B cell (primary cell): ENCODE measurements around the gene USP53. TPM values are rescaled to one million over a fixed set of nuclear protein-coding genes. Genes with fewer than 3 reads are reported as not detected.
"Not testable (repeated sequence)": the region's sequence is repeated elsewhere in the genome, so short reads cannot be mapped to it uniquely, and the experiment has no call there.

Experiments used
- ATAC-seq: fragments of 200-7000 bp; cut with Tn5 transposase; one replicate; pipeline ENCODE4 v1.10.0; 2021; ENCODE audit warnings: low read depth, mild to moderate bottlenecking, moderate number of reproducible peaks, moderate library complexity
- CTCF ChIA-PET: fragments of 350-600 bp; sonication (Branson Sonifier 250); formaldehyde crosslinking; loops from one replicate; lab custom pipeline; 2021; ENCODE audit warnings: antibody characterized with exemption, inconsistent platforms; lab: Charles Lee
- POLR2A ChIA-PET: fragments of 350-600 bp; sonication (Branson Sonifier 250); formaldehyde crosslinking; loops from one replicate; lab custom pipeline; 2021; ENCODE audit warnings: antibody characterized with exemption; lab: Charles Lee
- DNase-seq: peaks from one replicate; pipeline ENCODE4 v3.0.0; 2013
- H2AFZ ChIP-seq: 2 replicates; pipeline ENCODE4 v1.6.1; 2012; ENCODE audit warnings: mild to moderate bottlenecking, low read depth, low read length; ENCODE audit not compliant: insufficient read depth, poor library complexity, severe bottlenecking
- H3K27ac ChIP-seq, 2 donors: 1 replicate in 1 of 2; 2 replicates in 1 of 2; pipeline ENCODE4 v1.5.1; 2012 to 2013; ENCODE audit warnings: low read length in 2 of 2, mild to moderate bottlenecking in 2 of 2, moderate library complexity in 1 of 2
- H3K27me3 ChIP-seq, 4 experiments: fragments of 200-600 bp in 1 of 4; sonication (generic) in 1 of 4; replicated peaks in 1 of 4; 1 replicate in 2 of 4; 2 replicates in 2 of 4; pipeline versions ENCODE4 v1.6.1 to v1.7.0; 2013 to 2016; ENCODE audit warnings: low read length in 3 of 4, mild to moderate bottlenecking in 2 of 4, mixed read lengths in 1 of 4, moderate library complexity in 1 of 4; ENCODE audit not compliant: insufficient read depth in 4 of 4, control insufficient read depth in 3 of 4; ENCODE audit errors: control extremely low read depth in 1 of 4
- H3K36me3 ChIP-seq, 2 experiments: replicated peaks in 1 of 2; 1 replicate in 1 of 2; 2 replicates in 1 of 2; pipeline versions ENCODE4 v1.6.1 to v1.7.1; 2013; ENCODE audit warnings: low read length in 1 of 2; ENCODE audit not compliant: insufficient read depth in 2 of 2, control insufficient read depth in 1 of 2; ENCODE audit errors: control extremely low read depth in 1 of 2, extremely low read depth in 1 of 2
- H3K4me1 ChIP-seq, 2 donors: fragments of 200-600 bp in 1 of 2; sonication (generic) in 1 of 2; 1 replicate in 1 of 2; 2 replicates in 1 of 2; pipeline versions ENCODE4 v1.5.1 to v1.6.1; 2013 to 2017; ENCODE audit warnings: low read length in 2 of 2; ENCODE audit not compliant: control insufficient read depth in 2 of 2, insufficient read depth in 2 of 2
- H3K4me2 ChIP-seq: replicated peaks from 2 replicates; pipeline ENCODE3; 2012; ENCODE audit warnings: mild to moderate bottlenecking, low read depth, low read length; ENCODE audit not compliant: poor library complexity, severe bottlenecking
- H3K4me3 ChIP-seq, 5 experiments: fragments of 200-600 bp in 1 of 5; sonication (generic) in 1 of 5; 1 replicate in 3 of 5; 2 replicates in 2 of 5; pipeline versions ENCODE4 v1.5.1 to v1.7.0; 2011 to 2016; ENCODE audit warnings: low read length in 4 of 5, mild to moderate bottlenecking in 4 of 5, low read depth in 2 of 5, control low read depth in 1 of 5, moderate library complexity in 1 of 5; ENCODE audit not compliant: insufficient read depth in 1 of 5; ENCODE audit errors: control extremely low read depth in 1 of 5, extremely low read depth in 1 of 5
- H3K79me2 ChIP-seq: fragments of 200-600 bp; sonication (generic); one replicate; pipeline ENCODE4 v1.6.0; 2016; ENCODE audit warnings: low read length; ENCODE audit not compliant: control insufficient read depth, insufficient read depth
- H3K9ac ChIP-seq: fragments of 200-600 bp; sonication (generic); 2 replicates; pipeline ENCODE4 v1.6.1; 2017; ENCODE audit warnings: mild to moderate bottlenecking, low read length, moderate library complexity
- H3K9me3 ChIP-seq, 3 donors: one replicate each; pipeline versions ENCODE4 v1.6.1 to v1.7.1; 2013; ENCODE audit warnings: low read length in 2 of 3; ENCODE audit not compliant: control insufficient read depth in 2 of 3, insufficient read depth in 1 of 3; ENCODE audit errors: control extremely low read depth in 1 of 3
- H4K20me1 ChIP-seq: 2 replicates; pipeline ENCODE4 v1.6.0; 2012; ENCODE audit warnings: mild to moderate bottlenecking, low read length; ENCODE audit not compliant: insufficient read depth, control insufficient read depth, poor library complexity, severe bottlenecking
- H3K27ac Mint-ChIP-seq: one replicate; pipeline ENCODE4 v1.8.0; 2021; ENCODE audit warnings: mixed read lengths
- H3K27me3 Mint-ChIP-seq: one replicate; pipeline ENCODE4 v1.8.0; 2021; ENCODE audit warnings: mixed read lengths
- H3K4me1 Mint-ChIP-seq: one replicate; pipeline ENCODE4 v1.8.0; 2021; ENCODE audit warnings: mixed read lengths
- H3K4me3 Mint-ChIP-seq: one replicate; pipeline ENCODE4 v1.8.0; 2021; ENCODE audit warnings: mixed read lengths
- H3K9me3 Mint-ChIP-seq: one replicate; pipeline ENCODE4 v1.8.0; 2022; ENCODE audit warnings: mixed read lengths; ENCODE audit not compliant: insufficient read depth
- EZH2 ChIP-seq: IDR thresholded peaks from 2 replicates; pipeline ENCODE4 v1.6.1; 2012; ENCODE audit warnings: borderline replicate concordance, low read depth, mild to moderate bottlenecking, moderate library complexity, low read length; ENCODE audit not compliant: insufficient read depth, poor library complexity, severe bottlenecking
- WGBS: methylation state at CpG from one replicate; pipeline ENCODE4 v1.1.5; 2013; ENCODE audit warnings: missing lambda C conversion rate; ENCODE audit not compliant: insufficient coverage; 5-methylcytosine and 5-hydroxymethylcytosine counted together
- intact Hi-C: fragments of 100-400 bp; cut with micrococcal nuclease; formaldehyde crosslinking; loops from one replicate; pipeline ENCODE4 v1.10.0; 2022
- polyA plus RNA-seq: library from polyadenylated mRNA; depleted of rRNA; stranded (reverse); fragments of >200 nt; gene quantifications from 2 replicates; pipeline ENCODE4 v1.2.3, GENCODE V29; 2012
- total RNA-seq, 2 donors: library from RNA; stranded (reverse); fragments of 120-200 nt in 1 of 2; gene quantifications; 1 replicate in 1 of 2; 2 replicates in 1 of 2; pipeline versions ENCODE4 v1.2.3 to v1.2.4, GENCODE V29; 2013 to 2022
- TF ChIP-seq, protein P1 (sequence below): fragments of 200-600 bp; IDR thresholded peaks from one replicate; pipeline ENCODE4 v1.8.0; 2022; ENCODE audit warnings: antibody characterized with exemption, mild to moderate bottlenecking

The USP53 gene
- total and polyA plus RNA-seq, 2 donors (not counting 1 experiment from before 2014, with no cell fraction given): 12.9 to 45.0 TPM

DNA sequence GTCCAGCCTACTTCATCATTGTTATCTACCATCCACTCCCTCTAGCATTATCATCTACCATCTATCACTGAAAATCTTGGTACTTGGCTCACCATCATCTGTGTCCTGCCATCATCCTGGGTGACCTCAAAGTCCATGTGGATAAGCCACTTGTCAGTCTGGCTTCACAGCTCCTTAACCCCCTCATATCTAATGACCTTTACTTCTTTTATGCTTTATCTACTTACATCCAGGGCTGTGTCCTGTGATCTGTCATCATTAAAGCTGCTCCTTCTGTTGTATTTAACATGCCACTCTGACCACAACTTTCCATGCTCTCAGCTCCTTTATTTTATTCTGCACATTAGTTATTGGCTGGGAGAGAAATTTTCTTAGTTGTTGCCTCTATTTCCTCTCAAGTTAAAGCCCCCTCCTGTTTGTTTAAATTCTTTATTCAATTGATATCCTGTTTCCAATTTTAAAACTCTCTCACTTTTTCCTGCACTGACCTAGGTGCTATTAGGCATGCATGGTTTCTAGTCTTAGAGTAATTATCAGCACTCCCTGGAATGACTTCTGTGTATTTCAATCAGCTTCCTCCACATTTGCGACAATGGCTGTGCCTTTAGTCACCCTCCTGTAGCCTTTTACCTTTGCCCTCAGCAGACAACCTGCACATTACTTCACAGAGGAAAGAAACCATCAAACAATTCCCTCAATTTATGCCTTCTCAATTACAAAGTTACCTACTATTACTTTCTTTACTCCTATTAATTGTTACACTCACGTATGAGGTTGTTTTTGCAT, 117.5 kb downstream of the USP53 start:
- Mint-ChIP-seq H3K27ac (no peak overlapping the region), H3K4me3 (no peak overlapping the region), H3K4me1 (no peaks in the 10 kb centered on the region), H3K27me3 (peaks cover 33% of the 10 kb centered on the region), H3K9me3 (no peaks in the 10 kb centered on the region)
- Histone ChIP-seq H3K36me3 (no peaks in the 10 kb centered on the region), H3K4me2 (no peak overlapping the region), H3K9ac (no peak overlapping the region), H3K27me3 (no peaks in the 10 kb centered on the region), H4K20me1 (no peaks in the 10 kb centered on the region), H3K4me1 (no peaks in the 10 kb centered on the region), H2AFZ (no peak overlapping the region), H3K9me3 (no peaks in the 10 kb centered on the region), H3K79me2 (no peaks in the 10 kb centered on the region), H3K4me3 (no peak overlapping the region), H3K27ac (no peak overlapping the region)
- WGBS: 40% methylated on average over 1 of the region's 2 CpGs
- ATAC-seq (no peak), DNase-seq (no peak)
- POLR2A ChIA-PET: no interaction called here
- TF ChIP-seq, protein P1, sequence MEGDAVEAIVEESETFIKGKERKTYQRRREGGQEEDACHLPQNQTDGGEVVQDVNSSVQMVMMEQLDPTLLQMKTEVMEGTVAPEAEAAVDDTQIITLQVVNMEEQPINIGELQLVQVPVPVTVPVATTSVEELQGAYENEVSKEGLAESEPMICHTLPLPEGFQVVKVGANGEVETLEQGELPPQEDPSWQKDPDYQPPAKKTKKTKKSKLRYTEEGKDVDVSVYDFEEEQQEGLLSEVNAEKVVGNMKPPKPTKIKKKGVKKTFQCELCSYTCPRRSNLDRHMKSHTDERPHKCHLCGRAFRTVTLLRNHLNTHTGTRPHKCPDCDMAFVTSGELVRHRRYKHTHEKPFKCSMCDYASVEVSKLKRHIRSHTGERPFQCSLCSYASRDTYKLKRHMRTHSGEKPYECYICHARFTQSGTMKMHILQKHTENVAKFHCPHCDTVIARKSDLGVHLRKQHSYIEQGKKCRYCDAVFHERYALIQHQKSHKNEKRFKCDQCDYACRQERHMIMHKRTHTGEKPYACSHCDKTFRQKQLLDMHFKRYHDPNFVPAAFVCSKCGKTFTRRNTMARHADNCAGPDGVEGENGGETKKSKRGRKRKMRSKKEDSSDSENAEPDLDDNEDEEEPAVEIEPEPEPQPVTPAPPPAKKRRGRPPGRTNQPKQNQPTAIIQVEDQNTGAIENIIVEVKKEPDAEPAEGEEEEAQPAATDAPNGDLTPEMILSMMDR: no peak
- no peak for TF ChIP-seq EZH2
- intact Hi-C loops: no loop called here
- CTCF ChIA-PET: no interaction called here

DNA sequence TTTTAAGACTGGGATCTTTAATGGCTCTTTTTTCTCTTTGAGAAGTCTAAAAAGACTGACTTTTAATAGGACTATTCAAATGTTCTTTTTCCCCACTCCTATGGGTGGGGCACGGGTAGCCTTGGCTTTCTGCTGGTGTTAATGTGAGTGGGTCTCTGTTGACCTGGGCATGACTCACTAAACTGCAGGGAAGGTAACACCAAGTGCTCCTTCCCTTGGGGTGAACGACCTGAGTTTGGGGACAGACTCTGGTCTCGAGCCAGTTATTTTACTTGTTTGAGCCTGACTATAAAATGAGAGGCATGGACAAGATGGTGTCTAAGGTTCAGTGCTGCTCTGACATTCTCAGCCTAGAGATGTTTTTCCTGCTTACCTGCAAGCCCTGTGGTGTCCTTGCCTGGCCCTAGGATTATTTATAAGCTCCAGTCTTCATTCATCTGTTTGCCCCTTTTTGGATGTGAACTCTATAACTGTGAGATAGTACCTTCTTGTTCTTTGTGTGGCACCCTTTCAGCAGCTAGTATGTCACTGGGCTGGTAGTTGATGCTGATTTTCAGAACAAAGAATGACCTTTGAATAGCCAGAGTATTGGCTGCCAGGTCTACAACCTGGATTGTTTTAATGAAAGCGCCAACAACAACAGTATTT, 123.9 kb downstream of the USP53 start:
- H3K27ac ChIP-seq, H3K9ac ChIP-seq, H3K9me3 Mint-ChIP-seq, H3K27me3 ChIP-seq, H3K4me3 Mint-ChIP-seq, CTCF ChIA-PET, POLR2A ChIA-PET, H3K27ac Mint-ChIP-seq, H3K9me3 ChIP-seq, H3K4me1 ChIP-seq, intact Hi-C loops, ATAC-seq, H3K4me2 ChIP-seq, H4K20me1 ChIP-seq, H3K36me3 ChIP-seq, H3K4me3 ChIP-seq, DNase-seq, H3K4me1 Mint-ChIP-seq, H2AFZ ChIP-seq, H3K79me2 ChIP-seq: not testable (repeated sequence)
- H3K27me3 Mint-ChIP-seq: peaks cover 10% of the 10 kb centered on the region
- no CpG with 5 or more reads among the region's 4 CpGs for WGBS
